ENCODE results near the gene RDM1. TPM values are rescaled to one million over a fixed set of nuclear protein-coding genes. Genes with fewer than 3 reads are reported as not detected.

Gene RDM1
- total and polyA plus RNA-seq, 2 of the 4 experiments (the other 2 are of a cell fraction): 0.18 TPM; not detected in 1

DNA sequence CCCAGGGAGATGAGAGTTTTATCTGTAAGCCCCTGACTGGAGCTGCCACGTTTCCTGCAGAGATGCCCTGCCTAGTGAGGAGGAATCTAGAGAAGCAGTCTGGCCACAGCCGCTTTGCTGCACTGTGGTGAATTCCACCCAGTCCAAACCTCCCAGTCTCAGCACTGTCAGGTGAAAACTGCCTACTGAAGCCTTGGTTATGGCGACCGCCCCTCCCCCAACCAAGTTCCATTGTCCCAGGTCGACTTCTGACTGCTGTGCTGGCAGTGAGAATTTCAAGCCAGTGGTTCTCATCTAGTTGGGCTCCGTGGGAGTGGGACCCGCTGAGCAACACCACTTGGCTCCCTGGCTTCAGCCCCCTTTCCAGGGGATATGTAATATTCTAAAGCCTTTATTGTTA, 23.1 kb upstream of the RDM1 start:
- H3K9ac ChIP-seq (ENCODE audit: low read depth, low read length): no peak overlapping the region
- CTCF ChIA-PET: interaction anchor here (0.6 kb wide), 1 partner anchor 239 kb away, joined by 3 read pairs; no protein-coding TSS in a partner anchor

More for the DNA sequence above, 23.1 kb upstream of the RDM1 start:
- Histone ChIP-seq H3K4me1 (ENCODE audit: control insufficient read depth, insufficient read depth, low read length) (no peaks in the 10 kb centered on the region), H3K4ac (ENCODE audit: low read depth, low read length) (no peak overlapping the region), H2AK5ac (ENCODE audit: low read depth, low read length) (no peak overlapping the region), H4K20me1 (ENCODE audit: insufficient read depth, low read length) (no peaks in the 10 kb centered on the region), H2BK20ac (ENCODE audit: low read depth, low read length) (no peak overlapping the region), H4K91ac (ENCODE audit: insufficient read depth, low read depth, low read length) (no peak overlapping the region), H3K9me1 (ENCODE audit: insufficient read depth, low read length) (no peaks in the 10 kb centered on the region), H2BK120ac (ENCODE audit: low read depth, low read length) (no peak overlapping the region), H3K18ac (ENCODE audit: low read depth, low read length) (no peak overlapping the region), H3K4me3 (ENCODE audit: insufficient read depth, low read depth, low read length) (no peak overlapping the region), H3K9me3 (ENCODE audit: control insufficient read depth, insufficient read depth, low read length) (no peaks in the 10 kb centered on the region), H2AFZ (replicated peaks; ENCODE audit: low read length, poor library complexity) (no peak overlapping the region), H2AK9ac (replicated peaks; ENCODE audit: low read depth, low read length, poor library complexity) (no peak overlapping the region), H3K79me1 (ENCODE audit: low read depth in 1 of 2, low read length in 2 of 2) (no peaks in the 10 kb centered on the region), H4K5ac (ENCODE audit: low read depth, low read length) (no peak overlapping the region), H2BK15ac (ENCODE audit: low read depth, low read length) (no peak overlapping the region), H3K4me2 (ENCODE audit: low read depth, low read length) (no peak overlapping the region), H3K27ac (ENCODE audit: insufficient read depth, low read length) (no peak overlapping the region), H3K14ac (replicated peaks; ENCODE audit: low read depth, low read length) (no peak overlapping the region), H2BK5ac (ENCODE audit: low read depth, low read length, poor library complexity, severe bottlenecking) (no peak overlapping the region), H3K27me3 (ENCODE audit: control insufficient read depth, insufficient read depth, low read length) (peaks cover 2% of the 10 kb centered on the region; the same call in 1 of the 2 replicates), H3K56ac (ENCODE audit: extremely low read depth, insufficient read depth, low read length) (no peak overlapping the region), H3K36me3 (ENCODE audit: control insufficient read depth, insufficient read depth, low read length) (no peaks in the 10 kb centered on the region), H4K8ac (ENCODE audit: low read depth in 2 of 2, low read length in 2 of 2) (no peak overlapping the region), H3K23ac (ENCODE audit: low read depth, low read length) (no peak overlapping the region)
- ATAC-seq (ENCODE audit: low read depth) (no peak), DNase-seq (no peak)
- TF ChIP-seq BHLHE40 (IDR thresholded peaks at IDR 0.05; ENCODE audit: low read depth, low read length): no peak
- no peak for TF ChIP-seq CHD1 (IDR thresholded peaks at IDR 0.05; ENCODE audit: low read depth, low read length)
- TF ChIP-seq RCOR1 (IDR thresholded peaks at IDR 0.05; ENCODE audit: insufficient replicate concordance, low read length): no peak
- TF ChIP-seq, protein P1, sequence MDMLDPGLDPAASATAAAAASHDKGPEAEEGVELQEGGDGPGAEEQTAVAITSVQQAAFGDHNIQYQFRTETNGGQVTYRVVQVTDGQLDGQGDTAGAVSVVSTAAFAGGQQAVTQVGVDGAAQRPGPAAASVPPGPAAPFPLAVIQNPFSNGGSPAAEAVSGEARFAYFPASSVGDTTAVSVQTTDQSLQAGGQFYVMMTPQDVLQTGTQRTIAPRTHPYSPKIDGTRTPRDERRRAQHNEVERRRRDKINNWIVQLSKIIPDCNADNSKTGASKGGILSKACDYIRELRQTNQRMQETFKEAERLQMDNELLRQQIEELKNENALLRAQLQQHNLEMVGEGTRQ (IDR thresholded peaks at IDR 0.05; ENCODE audit: low read depth, low read length): no peak
- TF ChIP-seq MAFK (IDR thresholded peaks at IDR 0.05; ENCODE audit: low read depth, low read length): no peak
- TF ChIP-seq POLR2A (IDR thresholded peaks at IDR 0.05; ENCODE audit: low read depth, low read length): no peak
- TF ChIP-seq ELK1 (IDR thresholded peaks at IDR 0.05; ENCODE audit: borderline replicate concordance, low read depth, low read length): no peak
- TF ChIP-seq NFE2L2 (IDR thresholded peaks at IDR 0.05; ENCODE audit: low read depth, low read length): no peak
- no peak for TF ChIP-seq FOS (IDR thresholded peaks at IDR 0.05; ENCODE audit: low read depth, low read length)
- no peak for TF ChIP-seq RFX5 (IDR thresholded peaks at IDR 0.05; ENCODE audit: low read depth, low read length)
- in situ Hi-C loops (cut with MboI; ENCODE audit: low sequenced_read_pairs): no loop called here
- BruUV-seq (replicated peaks): no TSS peak
- intact Hi-C loops (cut with micrococcal nuclease): no loop called here
- POLR2A ChIA-PET (ENCODE audit: unreplicated experiment): no interaction called here
- no CpG with 5 or more reads among the region's 7 CpGs for WGBS, 2 experiments (ENCODE audit: extremely low coverage in 2 of 2, insufficient read length in 1 of 2)
- dilution Hi-C loops (cut with HindIII; ENCODE audit: low sequenced_read_pairs, unreplicated experiment): no loop called here
